ENCODE data around the gene ZNF83. TPM values are rescaled to one million over a fixed set of nuclear protein-coding genes. Genes with fewer than 3 reads are reported as not detected.
"Not testable (repeated sequence)": the region's sequence is repeated elsewhere in the genome, so short reads cannot be mapped to it uniquely, and the experiment has no call there.

ZNF83 gene
- total and polyA plus RNA-seq, 8 donors: 44.0 to 187 (median 110) TPM

- Histone ChIP-seq H3K4me1 (peaks cover 0 to 16% of the 10 kb centered on the region in 2 donors), H3K9me3 (peaks cover 0 to 29% of the 10 kb centered on the region in 2 donors), H3K27ac (peak overlapping the region; percentile 78 to 79), H3K36me3 (peaks cover 0 to 14% of the 10 kb centered on the region in 2 donors), H3K4me3 (peak overlapping the region; percentile 56 to 75), H3K27me3 (no peaks in the 10 kb centered on the region)
- intact Hi-C loops (cut with DNase I): no loop called here
- TF ChIP-seq CTCF (IDR thresholded peaks at IDR 0.05): no peak
- peak in 3 of 4 donors; percentile 19 to 78 (median 40) for DNase-seq
- ATAC-seq: peak; percentile 16
Observed at GRCh38 chr19:52600639-52601024, 37.5 kb downstream of the ZNF83 start.

GRCh38 chr19:52599241-52599640 is 38.9 kb downstream of the ZNF83 start:
- no peak for TF ChIP-seq CTCF (IDR thresholded peaks at IDR 0.05)

GRCh38 chr19:52593441-52593840 is 44.7 kb downstream of the ZNF83 start:
- H3K27ac ChIP-seq; H3K4me3 ChIP-seq; H3K4me1 ChIP-seq; ATAC-seq; DNase-seq; intact Hi-C loops (cut with DNase I); H3K27me3 ChIP-seq: not testable (repeated sequence)
- H3K36me3 ChIP-seq: peaks cover 0 to 62% of the 10 kb centered on the region in 2 donors
- peaks cover 0 to 41% of the 10 kb centered on the region in 2 donors for H3K9me3 ChIP-seq

More at GRCh38 chr19:52599241-52599640, 38.9 kb downstream of the ZNF83 start:
- H3K27ac ChIP-seq: no peak overlapping the region
- no peak overlapping the region for H3K4me3 ChIP-seq
- H3K36me3 ChIP-seq: peaks cover 0 to 28% of the 10 kb centered on the region in 2 donors
- H3K27me3 ChIP-seq: no peaks in the 10 kb centered on the region
- intact Hi-C loops (cut with DNase I): no loop called here
- DNase-seq (peak in 1 of 4 donors; percentile 20), ATAC-seq (no peak)
- peaks cover 0 to 28% of the 10 kb centered on the region in 2 donors for H3K9me3 ChIP-seq
- peaks cover 0 to 16% of the 10 kb centered on the region in 2 donors for H3K4me1 ChIP-seq

- DNase-seq (no peak), ATAC-seq (no peak)
- no peak overlapping the region for H3K27ac ChIP-seq
- H3K36me3 ChIP-seq: peaks cover 0 to 62% of the 10 kb centered on the region in 2 donors
- no peak for TF ChIP-seq CTCF (IDR thresholded peaks at IDR 0.05)
- H3K4me1 ChIP-seq: no peaks in the 10 kb centered on the region
- H3K4me3 ChIP-seq: no peak overlapping the region
- intact Hi-C loops (cut with DNase I): no loop called here
- peaks cover 0 to 40% of the 10 kb centered on the region in 2 donors for H3K9me3 ChIP-seq
- H3K27me3 ChIP-seq: no peaks in the 10 kb centered on the region
Observed at GRCh38 chr19:52592301-52592700, 45.9 kb downstream of the ZNF83 start.

- intact Hi-C loops (cut with DNase I): no loop called here
- Histone ChIP-seq H3K27ac (no peak overlapping the region), H3K4me3 (no peak overlapping the region), H3K27me3 (no peaks in the 10 kb centered on the region), H3K4me1 (no peaks in the 10 kb centered on the region), H3K36me3 (peaks cover 0 to 62% of the 10 kb centered on the region in 2 donors), H3K9me3 (peaks cover 0 to 40% of the 10 kb centered on the region in 2 donors)
- no peak for TF ChIP-seq CTCF (IDR thresholded peaks at IDR 0.05)
- ATAC-seq (no peak), DNase-seq (no peak)
Observed at GRCh38 chr19:52590728-52591127, 47.4 kb downstream of the ZNF83 start.

- intact Hi-C loops (cut with DNase I): no loop called here
- Histone ChIP-seq H3K27ac (no peak overlapping the region), H3K4me1 (no peaks in the 10 kb centered on the region), H3K4me3 (no peak overlapping the region), H3K36me3 (peaks cover 0 to 78% of the 10 kb centered on the region in 2 donors), H3K9me3 (peaks cover 0 to 76% of the 10 kb centered on the region in 2 donors), H3K27me3 (no peaks in the 10 kb centered on the region)
- ATAC-seq (peak; percentile 31), DNase-seq (no peak)
- TF ChIP-seq CTCF (IDR thresholded peaks at IDR 0.05): no peak
Observed at GRCh38 chr19:52585604-52586003, 52.6 kb downstream of the ZNF83 start.
